Suprapubic skin (tissue), 4 donors: ENCODE measurements around the gene PDE1C. TPM values are rescaled to one million over a fixed set of nuclear protein-coding genes. Genes with fewer than 3 reads are reported as not detected.

Source experiments
- DNase-seq, 2 donors: peaks; one replicate each; pipeline ENCODE4 v3.0.0-alpha.2; 2019; ENCODE audit warnings: low spot score in 2 of 2
- H3K27ac ChIP-seq: fragments of 200-600 bp; sonication (generic); one replicate; pipeline ENCODE4 v1.5.1; 2019
- H3K27me3 ChIP-seq: fragments of 200-600 bp; sonication (generic); one replicate; pipeline ENCODE4 v1.5.1; 2019
- H3K36me3 ChIP-seq: fragments of 200-600 bp; sonication (generic); one replicate; pipeline ENCODE4 v1.5.1; 2019
- H3K4me1 ChIP-seq: fragments of 200-600 bp; sonication (generic); one replicate; pipeline ENCODE4 v1.5.1; 2019
- H3K4me3 ChIP-seq: fragments of 200-600 bp; sonication (generic); one replicate; pipeline ENCODE4 v1.5.1; 2019; ENCODE audit warnings: mild to moderate bottlenecking
- H3K9me3 ChIP-seq: fragments of 200-600 bp; sonication (generic); one replicate; pipeline ENCODE4 v1.5.1; 2019
- EP300 ChIP-seq: sonication (generic); formaldehyde crosslinking; IDR thresholded peaks from one replicate; pipeline ENCODE4 v1.6.1; 2017; ENCODE audit warnings: antibody characterized with exemption
- POLR2A ChIP-seq, 2 donors: fragments of 450-650 bp; IDR thresholded peaks; one replicate each; pipeline ENCODE4 v1.6.1; 2017; ENCODE audit warnings: antibody characterized with exemption in 2 of 2, mild to moderate bottlenecking in 2 of 2, moderate library complexity in 2 of 2
- POLR2AphosphoS5 ChIP-seq, 3 donors: sonication (generic); formaldehyde crosslinking; IDR thresholded peaks; one replicate each; pipeline ENCODE4 v1.6.1; 2017; ENCODE audit warnings: antibody characterized with exemption in 3 of 3
- WGBS: methylation state at CpG from one replicate; pipeline ENCODE4 v1.1.5; 2018; 5-methylcytosine and 5-hydroxymethylcytosine counted together
- total RNA-seq, 4 donors: library from RNA; depleted of rRNA; stranded (reverse); fragments of >200 nt; gene quantifications; one replicate each; pipeline ENCODE4 v1.1.0, GENCODE V29; 2016
- TF ChIP-seq, protein P1 (sequence below), 2 donors: fragments of 200-600 bp in 1 of 2; fragments of 450-650 bp in 1 of 2; sonication (generic) in 1 of 2; IDR thresholded peaks; one replicate each; pipeline ENCODE4 v1.5.1; 2016 to 2019; ENCODE audit warnings: antibody characterized with exemption in 2 of 2, mild to moderate bottlenecking in 1 of 2, moderate library complexity in 1 of 2

The PDE1C gene
- total RNA-seq, 4 donors from 2014 or later = 0.64 to 1.8 (median 0.83) TPM

DNA sequence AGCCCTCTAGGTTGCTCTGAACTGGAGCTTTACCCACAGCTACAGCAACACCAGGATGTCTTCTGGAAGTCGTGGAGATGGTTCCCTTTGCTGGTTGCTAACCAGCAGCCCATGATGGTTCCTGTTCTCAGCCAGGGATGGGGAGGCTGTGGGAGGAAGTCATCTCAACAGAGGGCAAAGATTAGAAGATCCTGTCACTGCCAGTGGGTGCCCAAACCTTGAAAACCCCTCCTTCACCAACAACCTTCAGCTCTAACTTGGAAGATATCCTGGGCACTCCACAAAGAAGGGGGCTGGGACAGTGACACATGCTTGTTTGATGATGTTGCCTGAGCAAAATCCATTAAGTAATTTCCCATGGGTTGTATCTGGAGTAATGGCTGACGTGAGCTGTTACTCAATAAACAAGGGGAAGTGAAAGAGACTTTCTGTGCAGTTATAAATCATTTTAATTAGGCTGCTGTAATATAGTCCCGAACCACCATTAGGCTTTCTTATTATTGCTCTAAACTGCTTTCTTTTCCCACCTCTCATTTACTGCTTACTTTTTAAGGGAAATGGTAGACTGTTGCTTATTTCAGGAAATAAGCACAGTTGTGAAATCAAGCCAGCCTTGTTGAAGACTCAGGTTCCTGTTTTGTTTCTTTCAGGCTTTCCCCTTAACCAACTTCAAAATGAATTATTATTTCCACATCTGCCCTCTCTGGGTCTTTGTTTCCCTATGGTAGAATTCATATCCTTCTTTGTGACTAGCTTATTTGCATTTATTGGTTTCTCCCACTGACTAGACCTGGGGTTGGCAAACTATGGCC, 258.4 kb downstream of the PDE1C start:
- 32% methylated on average over 3 of the region's 3 CpGs for WGBS
- H3K9me3 ChIP-seq = no peaks in the 10 kb centered on the region
- H3K4me3 ChIP-seq = no peak overlapping the region
- H3K4me1 ChIP-seq = no peaks in the 10 kb centered on the region
- no peak for DNase-seq
- no peak for TF ChIP-seq EP300
- TF ChIP-seq POLR2AphosphoS5 (IDR thresholded peaks at IDR 0.05) = no peak
- TF ChIP-seq, protein P1, sequence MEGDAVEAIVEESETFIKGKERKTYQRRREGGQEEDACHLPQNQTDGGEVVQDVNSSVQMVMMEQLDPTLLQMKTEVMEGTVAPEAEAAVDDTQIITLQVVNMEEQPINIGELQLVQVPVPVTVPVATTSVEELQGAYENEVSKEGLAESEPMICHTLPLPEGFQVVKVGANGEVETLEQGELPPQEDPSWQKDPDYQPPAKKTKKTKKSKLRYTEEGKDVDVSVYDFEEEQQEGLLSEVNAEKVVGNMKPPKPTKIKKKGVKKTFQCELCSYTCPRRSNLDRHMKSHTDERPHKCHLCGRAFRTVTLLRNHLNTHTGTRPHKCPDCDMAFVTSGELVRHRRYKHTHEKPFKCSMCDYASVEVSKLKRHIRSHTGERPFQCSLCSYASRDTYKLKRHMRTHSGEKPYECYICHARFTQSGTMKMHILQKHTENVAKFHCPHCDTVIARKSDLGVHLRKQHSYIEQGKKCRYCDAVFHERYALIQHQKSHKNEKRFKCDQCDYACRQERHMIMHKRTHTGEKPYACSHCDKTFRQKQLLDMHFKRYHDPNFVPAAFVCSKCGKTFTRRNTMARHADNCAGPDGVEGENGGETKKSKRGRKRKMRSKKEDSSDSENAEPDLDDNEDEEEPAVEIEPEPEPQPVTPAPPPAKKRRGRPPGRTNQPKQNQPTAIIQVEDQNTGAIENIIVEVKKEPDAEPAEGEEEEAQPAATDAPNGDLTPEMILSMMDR (IDR thresholded peaks at IDR 0.05) = no peak
- no peak for TF ChIP-seq POLR2A (IDR thresholded peaks at IDR 0.05)
- H3K36me3 ChIP-seq = no peaks in the 10 kb centered on the region
- no peak overlapping the region for H3K27ac ChIP-seq
- H3K27me3 ChIP-seq = no peaks in the 10 kb centered on the region

DNA sequence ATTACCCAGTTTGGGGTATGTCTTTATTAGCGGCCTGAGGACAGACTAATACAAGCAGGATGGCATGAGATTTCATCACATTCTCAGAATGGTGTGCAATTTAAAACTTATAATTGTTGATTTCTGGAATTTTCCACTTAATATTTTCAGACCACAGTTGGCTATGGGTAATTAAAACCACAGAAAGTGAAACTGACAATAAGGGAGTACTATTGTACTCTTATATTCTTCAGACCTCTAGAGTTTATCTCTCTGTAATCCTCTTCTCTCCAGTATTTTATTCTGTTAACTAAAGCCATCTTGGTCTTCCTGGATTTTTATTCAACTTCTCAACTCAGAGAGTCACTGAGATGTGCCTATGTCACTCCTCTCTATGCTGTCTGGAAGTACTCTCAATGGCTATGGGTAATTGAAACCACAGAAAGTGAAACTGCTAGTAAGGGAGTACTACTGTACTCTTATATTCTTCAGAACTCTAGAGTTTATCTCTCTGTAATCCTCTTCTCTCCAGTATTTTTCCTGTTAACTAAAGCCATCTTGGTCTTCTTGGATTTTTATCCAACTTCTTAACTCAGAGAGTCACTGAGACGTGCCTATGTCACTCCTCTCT, 264.9 kb downstream of the PDE1C start:
- H3K27me3 ChIP-seq = no peaks in the 10 kb centered on the region
- no peak for DNase-seq
- 79% methylated on average over 2 of the region's 2 CpGs for WGBS
- TF ChIP-seq EP300 = no peak
- TF ChIP-seq POLR2AphosphoS5 (IDR thresholded peaks at IDR 0.05) = no peak
- TF ChIP-seq, protein P1 (IDR thresholded peaks at IDR 0.05) = no peak
- no peak for TF ChIP-seq POLR2A (IDR thresholded peaks at IDR 0.05)
- no peaks in the 10 kb centered on the region for H3K36me3 ChIP-seq
- H3K4me1 ChIP-seq = no peaks in the 10 kb centered on the region
- H3K4me3 ChIP-seq = no peak overlapping the region
- no peaks in the 10 kb centered on the region for H3K9me3 ChIP-seq
- H3K27ac ChIP-seq = no peak overlapping the region

DNA sequence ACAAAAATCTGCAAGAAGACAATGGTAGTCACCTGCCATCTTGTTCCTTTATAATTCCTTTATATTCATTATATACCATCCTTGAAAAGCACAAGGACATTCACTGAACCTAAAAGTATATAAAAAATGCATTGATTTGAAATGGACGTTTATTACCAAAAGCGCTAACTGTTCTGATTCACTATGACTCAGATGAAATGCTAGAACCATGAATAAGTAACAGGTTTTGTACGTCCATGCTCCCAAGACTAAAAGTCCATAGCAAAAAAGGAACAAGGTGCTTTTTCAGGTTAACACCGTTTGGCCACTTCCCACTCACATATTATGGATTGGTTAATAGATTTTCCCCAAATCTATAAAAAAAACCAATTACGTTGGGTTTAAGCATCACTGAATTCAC, 273.8 kb downstream of the PDE1C start:
- H3K36me3 ChIP-seq = no peaks in the 10 kb centered on the region
- no peak for TF ChIP-seq POLR2A (IDR thresholded peaks at IDR 0.05)
- TF ChIP-seq EP300 = no peak
- no peak for TF ChIP-seq POLR2AphosphoS5 (IDR thresholded peaks at IDR 0.05)
- TF ChIP-seq, protein P1 (IDR thresholded peaks at IDR 0.05) = no peak
- DNase-seq = no peak
- no peaks in the 10 kb centered on the region for H3K9me3 ChIP-seq
- WGBS = 83% methylated on average over 5 of the region's 5 CpGs
- H3K27ac ChIP-seq = no peak overlapping the region
- H3K4me3 ChIP-seq = no peak overlapping the region
- H3K27me3 ChIP-seq = no peaks in the 10 kb centered on the region
- no peaks in the 10 kb centered on the region for H3K4me1 ChIP-seq

- no peak overlapping the region for H3K4me3 ChIP-seq
- H3K36me3 ChIP-seq = no peaks in the 10 kb centered on the region
- H3K27ac ChIP-seq = no peak overlapping the region
- no peak for DNase-seq
- H3K4me1 ChIP-seq = no peaks in the 10 kb centered on the region
- no peaks in the 10 kb centered on the region for H3K9me3 ChIP-seq
- 78% methylated on average over 2 of the region's 2 CpGs for WGBS
- no peaks in the 10 kb centered on the region for H3K27me3 ChIP-seq
- no peak for TF ChIP-seq POLR2AphosphoS5 (IDR thresholded peaks at IDR 0.05)
- no peak for TF ChIP-seq POLR2A (IDR thresholded peaks at IDR 0.05)
Measured at GRCh38 chr7:31794851-31795344, 275.3 kb downstream of the PDE1C start.

GRCh38 chr7:31791881-31792280, 278.3 kb downstream of the PDE1C start:
- no peak overlapping the region for H3K27ac ChIP-seq
- H3K9me3 ChIP-seq = no peaks in the 10 kb centered on the region
- TF ChIP-seq POLR2AphosphoS5 (IDR thresholded peaks at IDR 0.05) (no peak), POLR2A (IDR thresholded peaks at IDR 0.05) (no peak), EP300 (no peak)
- TF ChIP-seq, protein P1 (IDR thresholded peaks at IDR 0.05) = no peak
- no peaks in the 10 kb centered on the region for H3K4me1 ChIP-seq
- H3K27me3 ChIP-seq = no peaks in the 10 kb centered on the region
- H3K36me3 ChIP-seq = no peaks in the 10 kb centered on the region
- WGBS = 70% methylated on average over 2 of the region's 2 CpGs
- H3K4me3 ChIP-seq = no peak overlapping the region
- no peak for DNase-seq
